HG02970 (cell line): ENCODE results near the gene SDF4.

ENCODE experiments used
- ATAC-seq: cut with Tn5 transposase; IDR thresholded peaks from one replicate; pipeline ENCODE4 v1.9.1; 2021; ENCODE audit warnings: mild to moderate bottlenecking, moderate library complexity, moderate number of reproducible peaks; ENCODE audit not compliant: unreplicated experiment, low FRiP score

Gene SDF4

GRCh38 chr1:1243807-1244191, 12.0 kb upstream of the SDF4 start:
- no peak for ATAC-seq

GRCh38 chr1:1243266-1243660, 11.5 kb upstream of the SDF4 start:
- no peak for ATAC-seq

GRCh38 chr1:1242461-1243265, 10.9 kb upstream of the SDF4 start:
- ATAC-seq: no peak

- no peak for ATAC-seq
Measured at GRCh38 chr1:1241588-1242219, 9.9 kb upstream of the SDF4 start.

- ATAC-seq: no peak
Measured at GRCh38 chr1:1240822-1241587, 9.2 kb upstream of the SDF4 start.

- ATAC-seq: no peak
Measured at GRCh38 chr1:1240348-1240732, 8.5 kb upstream of the SDF4 start.

- ATAC-seq: no peak
Measured at GRCh38 chr1:1239614-1240347, 8.0 kb upstream of the SDF4 start.

- no peak for ATAC-seq
Measured at GRCh38 chr1:1239227-1239613, 7.4 kb upstream of the SDF4 start.

GRCh38 chr1:1238702-1239178, 6.9 kb upstream of the SDF4 start:
- ATAC-seq: no peak

- no peak for ATAC-seq
Measured at GRCh38 chr1:1237874-1238701, 6.3 kb upstream of the SDF4 start.

- no peak for ATAC-seq
Measured at GRCh38 chr1:1236945-1237873, 5.4 kb upstream of the SDF4 start.

- ATAC-seq: no peak
Measured at GRCh38 chr1:1236176-1236763, 4.5 kb upstream of the SDF4 start.

- no peak for ATAC-seq
Measured at GRCh38 chr1:1235016-1235744, 3.4 kb upstream of the SDF4 start.

GRCh38 chr1:1234180-1234808, 2.5 kb upstream of the SDF4 start:
- ATAC-seq: no peak

GRCh38 chr1:1233567-1233892, 1.7 kb upstream of the SDF4 start:
- ATAC-seq: no peak

GRCh38 chr1:1232796-1233566, 1.2 kb upstream of the SDF4 start:
- ATAC-seq: no peak
